ENCODE results near the gene SLC7A4. TPM values are rescaled to one million over a fixed set of nuclear protein-coding genes. Genes with fewer than 3 reads are reported as not detected.
"Not testable (repeated sequence)": the region's sequence is repeated elsewhere in the genome, so short reads cannot be mapped to it uniquely, and the experiment has no call there.

The SLC7A4 gene
- total RNA-seq, 1 experiment from 2014 or later: 0.40 TPM

DNA sequence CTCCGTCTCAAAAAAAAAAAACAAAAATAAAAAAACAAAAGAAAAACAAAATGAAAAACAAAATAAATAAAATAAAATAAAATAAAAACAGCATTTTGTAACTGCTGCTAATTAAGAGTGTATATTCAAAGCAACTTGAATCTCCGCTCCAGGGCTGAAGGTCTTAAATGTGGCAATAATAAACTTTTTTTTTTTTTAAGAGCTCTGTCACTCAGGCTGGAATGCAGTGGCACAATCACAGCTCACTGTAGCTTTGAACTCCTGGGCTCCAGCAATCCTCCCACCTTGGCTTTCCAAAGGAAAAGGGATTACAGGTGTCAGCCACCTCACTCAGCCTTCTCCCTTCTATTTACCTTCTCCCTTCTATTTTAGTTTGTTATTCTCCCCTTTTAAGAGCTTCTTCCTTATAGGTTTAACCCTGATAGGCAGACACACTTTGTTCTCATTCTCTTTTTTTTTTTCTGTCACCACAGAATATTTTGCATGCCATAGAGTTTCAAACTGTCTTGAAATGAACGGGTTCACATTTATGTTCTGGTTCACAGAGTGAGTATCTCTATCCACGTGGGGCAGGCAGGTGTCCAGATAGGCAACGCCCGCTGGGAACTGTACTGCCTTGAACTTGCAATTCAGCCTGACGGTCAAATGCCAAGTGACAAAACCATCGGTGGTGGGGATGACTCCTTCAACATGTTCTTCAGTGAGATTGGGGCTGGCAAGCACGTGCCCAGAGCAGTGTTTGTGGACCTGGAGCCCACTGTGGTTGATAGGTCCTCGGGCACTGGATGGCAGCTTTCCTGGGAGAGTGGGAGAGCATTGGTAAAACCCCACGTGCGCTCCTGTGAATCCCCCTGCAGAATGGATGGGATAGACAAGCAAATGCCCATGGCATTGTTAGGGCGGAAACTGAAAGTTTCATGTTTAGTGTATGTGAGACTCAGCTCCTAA lies 32.8 kb upstream of the SLC7A4 start:
- no peak for DNase-seq (ENCODE audit: low read depth)

DNA sequence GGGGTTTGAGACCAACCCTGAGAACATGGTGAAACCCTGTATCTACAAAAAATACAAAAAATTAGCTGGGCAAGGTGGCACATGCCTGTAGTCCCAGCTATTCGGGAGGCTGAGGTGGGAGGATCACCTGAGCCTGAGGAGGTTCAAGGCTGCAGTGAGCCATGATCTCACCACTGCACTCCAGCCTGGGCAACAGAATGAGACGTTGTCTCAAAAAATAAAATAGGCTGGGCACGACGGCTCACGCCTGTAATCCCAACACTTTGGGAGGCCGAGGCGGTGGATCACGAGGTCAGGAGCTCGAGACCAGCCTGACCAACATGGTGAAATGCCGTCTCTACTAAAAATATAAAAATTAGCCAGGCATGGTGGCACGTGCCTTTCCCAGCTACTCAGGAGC lies 32.1 kb upstream of the SLC7A4 start:
- not testable (repeated sequence) for DNase-seq (ENCODE audit: low read depth)

DNA sequence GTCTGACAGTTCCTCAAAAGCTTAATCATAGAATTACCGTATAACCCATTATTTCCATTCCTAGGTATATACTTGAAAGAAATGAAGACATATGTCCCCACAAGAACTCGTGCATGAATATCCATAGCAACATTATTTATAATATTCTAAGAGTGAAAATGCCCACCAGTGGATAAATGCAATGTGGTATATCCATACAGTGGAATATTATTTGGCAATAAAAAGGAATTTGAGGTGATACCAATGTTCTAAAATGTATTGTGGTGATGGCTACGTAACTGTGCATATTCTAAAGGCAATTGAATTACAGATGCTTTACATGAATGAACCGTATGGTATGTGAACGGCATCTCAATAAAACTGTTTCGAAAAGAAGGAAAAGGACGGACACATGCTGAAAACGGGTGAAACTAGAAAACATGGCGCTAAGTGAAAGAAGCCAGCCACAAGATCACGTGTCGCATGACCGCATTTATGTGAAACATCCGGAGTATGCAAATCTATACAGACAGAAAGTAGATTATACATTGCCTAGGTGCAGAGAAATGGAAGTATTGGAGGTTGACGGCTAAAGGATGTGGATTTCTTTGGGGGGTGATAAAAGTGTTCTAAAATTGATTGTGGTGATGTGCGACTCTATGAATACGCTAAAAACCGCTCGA lies 29.4 kb upstream of the SLC7A4 start:
- not testable (repeated sequence) for DNase-seq (ENCODE audit: low read depth)

DNA sequence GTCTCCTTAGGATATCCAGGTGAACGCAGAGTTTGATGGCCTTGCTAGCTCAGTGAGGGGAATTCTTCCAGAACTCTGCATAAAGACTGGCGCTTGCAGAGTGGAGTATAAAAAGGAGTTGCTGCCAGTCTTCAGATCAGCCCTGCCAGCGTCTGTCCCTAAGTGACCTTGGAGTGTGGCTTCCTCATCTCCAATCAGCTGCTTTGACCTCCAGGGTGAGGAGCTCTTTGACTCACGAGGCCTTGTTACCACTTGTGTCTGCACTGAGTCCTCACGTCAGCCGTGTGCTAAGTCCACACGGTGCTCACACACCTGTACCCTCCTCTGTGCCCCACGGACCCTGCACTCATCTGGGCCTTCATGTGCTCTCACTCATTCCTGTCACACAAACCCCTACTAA lies 28.0 kb upstream of the SLC7A4 start:
- DNase-seq (ENCODE audit: low read depth): not testable (repeated sequence)

DNA sequence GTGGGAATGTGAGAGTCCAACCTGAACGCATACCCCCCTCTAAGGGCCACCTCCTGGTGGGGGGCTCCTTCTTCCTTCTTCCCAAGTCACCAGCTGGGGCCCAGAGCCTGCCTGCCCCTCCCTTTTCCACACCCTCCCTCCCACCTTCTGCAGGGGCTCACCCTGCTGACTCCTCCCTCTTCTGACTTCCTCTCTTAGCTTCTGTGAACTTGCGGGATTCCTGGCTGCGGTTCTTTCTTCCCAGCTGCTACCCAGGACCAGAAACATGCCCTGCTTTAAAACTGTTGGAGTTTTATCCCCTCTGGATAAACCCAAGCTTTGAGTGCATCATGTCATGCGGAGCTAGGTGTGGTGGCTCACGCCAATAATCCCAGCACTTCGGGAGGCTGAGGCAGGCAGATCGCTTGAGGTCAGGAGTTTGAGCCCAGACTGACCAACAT lies 23.5 kb upstream of the SLC7A4 start:
- DNase-seq (ENCODE audit: low read depth): no peak

DNA sequence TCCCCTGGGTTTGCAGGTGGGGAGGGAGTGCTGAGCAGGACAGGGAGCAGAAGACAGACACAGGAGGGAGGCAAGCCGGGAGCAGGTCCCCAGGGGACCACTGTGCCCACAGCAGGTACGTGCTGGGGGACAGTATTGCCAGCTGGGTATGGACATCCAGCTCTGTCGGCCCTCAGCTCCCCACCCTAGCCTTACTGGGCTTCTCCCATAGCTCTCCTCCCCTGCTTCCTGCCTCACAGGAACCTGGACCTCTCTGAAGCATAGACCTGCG lies 23.1 kb upstream of the SLC7A4 start:
- no peak for DNase-seq (ENCODE audit: low read depth)

DNA sequence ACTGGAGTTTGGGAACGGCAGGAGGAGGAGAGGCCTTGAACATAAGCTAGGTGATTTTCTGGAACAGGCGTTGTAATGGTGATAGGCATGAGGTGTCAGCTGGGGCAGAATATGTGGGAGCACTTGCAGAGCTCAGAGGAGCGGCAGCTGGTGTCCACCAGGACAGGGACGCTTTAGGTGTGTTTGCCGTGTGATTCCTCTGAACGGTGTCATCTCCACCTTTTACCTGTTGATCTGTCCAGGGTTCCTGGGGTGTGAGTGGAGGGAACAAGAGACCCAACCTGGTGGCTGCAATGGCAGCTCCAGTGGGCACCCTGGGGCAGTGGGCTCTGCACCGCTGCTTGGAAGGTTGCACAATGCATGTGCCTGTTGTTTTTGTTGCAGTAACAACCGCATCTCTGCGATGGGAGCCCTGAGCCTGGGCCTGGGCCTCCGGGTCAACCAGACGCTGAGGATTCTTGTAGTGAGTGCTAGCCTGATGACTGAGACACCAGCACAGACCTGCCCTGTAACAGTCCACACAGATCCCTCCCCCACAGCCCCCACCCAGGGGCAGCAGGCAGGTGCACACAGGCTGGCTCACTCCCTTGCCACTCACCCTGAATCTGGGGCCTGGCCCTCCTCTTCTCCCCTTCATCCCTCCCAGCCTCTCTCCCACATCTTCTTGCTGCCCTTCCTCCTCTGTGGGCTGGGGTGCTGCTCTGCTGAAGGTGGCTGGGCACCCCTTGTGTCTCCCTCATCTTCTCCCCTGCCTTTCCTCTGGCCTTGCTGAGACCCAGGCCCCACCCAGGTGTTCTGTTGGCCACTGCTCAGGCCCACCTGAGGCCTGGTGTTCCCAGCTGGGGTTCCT lies 22.6 kb upstream of the SLC7A4 start:
- DNase-seq (ENCODE audit: low read depth): no peak

DNA sequence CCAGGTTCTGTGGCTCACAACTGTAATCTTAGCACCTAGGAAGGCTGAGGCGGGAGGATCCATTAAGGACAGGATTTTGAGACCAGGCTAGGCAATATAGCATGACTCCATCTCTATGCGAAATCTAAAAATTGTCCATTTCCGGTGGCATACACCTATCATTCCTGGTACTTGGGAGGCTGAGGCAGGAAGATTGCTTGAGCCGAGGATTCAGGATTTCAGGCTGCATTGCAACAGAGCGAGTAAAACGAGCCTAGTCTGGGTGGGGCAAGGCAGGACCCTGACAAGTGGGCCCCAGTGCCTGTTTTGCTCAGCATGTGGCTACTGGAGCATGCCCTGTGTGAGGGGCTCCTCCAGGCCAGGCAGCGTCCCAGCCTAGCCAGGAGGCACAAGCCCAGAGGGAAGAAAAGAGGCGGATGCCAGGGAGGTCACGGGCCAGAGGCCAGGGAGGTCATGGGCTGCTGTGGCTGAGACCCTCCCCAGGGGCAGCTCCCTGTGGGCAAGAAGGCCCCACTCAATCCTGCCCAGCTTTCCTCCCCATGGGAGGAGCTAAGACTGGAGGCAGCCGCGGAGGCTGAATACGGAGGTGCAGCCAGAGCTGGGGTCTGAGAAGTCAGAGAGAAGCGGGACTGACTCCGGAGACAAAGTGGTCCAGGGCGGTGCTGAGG lies 21.8 kb upstream of the SLC7A4 start:
- no peak for DNase-seq (ENCODE audit: low read depth)

DNA sequence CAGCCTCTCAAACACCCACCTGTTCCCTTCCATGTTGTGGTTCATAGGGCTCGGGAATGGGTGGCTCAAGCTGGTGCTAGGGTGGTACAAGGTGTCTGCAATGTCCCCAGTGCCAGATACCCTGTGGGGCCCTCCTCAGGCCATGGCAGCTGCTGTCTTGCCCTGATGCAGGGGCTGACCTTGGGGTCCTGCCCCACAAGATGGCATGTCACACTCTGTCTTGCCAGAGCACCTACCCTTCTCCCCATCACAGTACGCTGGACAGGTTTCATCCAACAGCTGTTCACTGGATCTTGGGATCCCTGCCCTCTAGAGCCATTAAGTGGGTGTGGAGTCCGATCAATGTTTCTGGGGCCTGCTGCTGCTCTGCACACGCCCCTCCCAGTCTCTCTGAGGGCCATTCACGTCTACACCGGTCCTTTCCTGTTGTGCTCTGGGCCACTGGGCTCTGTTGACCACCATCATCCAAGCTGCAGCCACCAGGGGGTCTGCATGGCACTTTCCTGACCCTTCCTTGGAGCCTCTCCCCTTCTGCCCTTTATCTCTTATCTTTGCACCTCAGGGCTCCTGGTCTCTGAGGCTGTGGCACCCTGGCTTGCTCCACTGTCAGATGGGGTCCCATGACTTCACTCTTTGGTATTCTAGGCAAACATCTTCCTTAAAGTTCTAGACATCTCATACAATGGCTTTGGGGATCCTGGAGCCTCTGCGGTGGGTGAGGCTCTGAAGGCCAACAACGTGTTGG lies 20.5 kb upstream of the SLC7A4 start:
- no peak for DNase-seq (ENCODE audit: low read depth)

DNA sequence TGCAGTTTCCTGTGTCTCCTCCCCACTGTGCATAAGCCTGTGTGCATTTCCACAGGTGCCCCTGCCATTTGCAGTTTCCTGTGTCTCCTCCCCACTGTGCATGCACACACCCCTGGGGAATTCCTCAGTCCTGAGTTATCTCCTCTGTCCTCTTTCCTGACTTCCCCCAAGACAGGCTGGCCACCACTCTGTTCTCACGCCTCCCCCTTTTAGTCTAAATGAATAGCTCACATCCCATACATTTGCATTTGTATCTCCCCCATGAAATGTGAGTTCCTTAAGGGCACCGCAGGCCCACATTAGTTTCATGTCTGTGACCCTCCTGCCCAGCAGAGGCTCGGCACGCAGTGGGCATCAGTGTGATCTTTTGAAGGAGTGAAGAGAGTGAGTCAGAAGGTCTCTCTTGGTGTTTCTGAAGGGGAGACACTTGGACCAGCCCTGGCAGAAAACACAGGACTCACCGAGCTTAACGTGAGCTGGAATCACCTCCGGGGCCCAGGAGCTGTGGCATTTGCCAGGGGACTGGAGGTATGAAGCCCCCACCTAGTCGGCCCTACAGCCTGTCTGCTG lies 19.6 kb upstream of the SLC7A4 start:
- DNase-seq (ENCODE audit: low read depth): no peak

DNA sequence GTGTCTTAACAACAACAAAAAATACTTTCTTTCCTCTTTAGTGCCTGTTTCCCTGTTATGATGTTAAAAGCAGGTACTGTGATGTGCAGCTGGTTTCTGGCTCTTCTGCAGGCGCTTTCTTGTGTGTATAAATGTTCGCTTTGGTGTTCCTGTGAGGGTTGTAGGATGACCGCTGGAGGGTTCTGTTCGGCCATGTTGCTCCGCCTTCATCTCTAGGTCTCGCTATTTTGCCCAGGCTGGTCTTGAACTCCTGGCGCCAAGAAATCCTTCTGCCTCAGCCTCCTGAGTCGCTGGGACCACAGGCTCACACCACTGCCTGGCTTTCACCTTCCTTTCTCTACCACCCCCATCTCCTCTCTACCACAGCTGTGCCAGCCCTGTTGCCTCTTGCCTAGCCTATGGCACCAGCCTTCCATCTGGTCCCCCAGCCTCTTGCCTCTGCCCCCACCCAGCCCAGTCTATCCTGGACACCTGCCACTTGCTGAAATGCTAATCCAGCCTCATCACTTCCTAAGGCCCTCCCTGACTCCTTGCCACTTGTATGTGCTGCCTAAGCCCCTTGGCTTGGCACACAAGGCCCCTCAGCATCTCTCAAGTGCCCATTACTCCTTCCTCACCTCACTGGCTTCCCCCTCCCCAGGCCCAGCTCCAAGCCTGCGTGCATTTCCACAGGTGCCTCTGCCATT lies 18.9 kb upstream of the SLC7A4 start:
- DNase-seq (ENCODE audit: low read depth): no peak

DNA sequence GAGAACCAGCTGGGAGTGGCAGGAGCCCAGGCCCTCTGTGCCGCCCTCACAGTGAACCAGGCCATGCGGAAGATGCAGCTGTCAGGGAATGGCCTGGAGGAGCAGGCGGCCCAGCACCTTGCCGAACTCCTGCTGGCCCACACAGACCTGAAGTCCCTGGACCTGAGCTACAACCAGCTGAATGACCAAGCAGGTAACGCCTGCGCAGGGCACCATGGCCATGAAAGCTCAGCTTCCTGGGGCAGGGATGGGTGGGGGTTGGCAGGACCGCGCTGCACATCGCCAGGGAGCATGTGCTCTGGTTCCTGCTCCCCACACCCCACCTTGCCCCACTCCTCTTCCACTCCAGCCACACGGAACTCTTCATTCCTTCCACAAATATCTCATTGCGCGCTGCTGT lies 16.6 kb upstream of the SLC7A4 start:
- not testable (repeated sequence) for DNase-seq (ENCODE audit: low read depth)

DNA sequence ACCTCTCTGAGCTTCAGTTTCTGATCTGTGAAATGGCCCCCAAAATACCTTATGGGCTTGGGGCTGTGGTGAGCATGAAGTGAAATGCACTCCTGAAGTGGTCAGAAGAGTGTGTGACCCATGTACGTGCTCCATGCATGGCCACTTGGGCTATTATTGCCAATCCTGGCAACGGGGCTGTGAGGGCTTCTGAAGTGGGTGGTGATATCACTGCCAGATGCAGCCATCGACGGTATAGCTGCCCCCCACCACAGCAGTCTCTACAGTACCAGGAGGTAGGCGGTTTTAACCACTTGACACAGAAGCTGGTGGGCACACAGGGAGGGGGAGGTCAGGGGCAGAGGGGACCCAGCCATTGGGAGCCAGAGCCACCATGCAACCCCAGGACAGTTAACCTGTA lies 16.1 kb upstream of the SLC7A4 start:
- not testable (repeated sequence) for DNase-seq (ENCODE audit: low read depth)

DNA sequence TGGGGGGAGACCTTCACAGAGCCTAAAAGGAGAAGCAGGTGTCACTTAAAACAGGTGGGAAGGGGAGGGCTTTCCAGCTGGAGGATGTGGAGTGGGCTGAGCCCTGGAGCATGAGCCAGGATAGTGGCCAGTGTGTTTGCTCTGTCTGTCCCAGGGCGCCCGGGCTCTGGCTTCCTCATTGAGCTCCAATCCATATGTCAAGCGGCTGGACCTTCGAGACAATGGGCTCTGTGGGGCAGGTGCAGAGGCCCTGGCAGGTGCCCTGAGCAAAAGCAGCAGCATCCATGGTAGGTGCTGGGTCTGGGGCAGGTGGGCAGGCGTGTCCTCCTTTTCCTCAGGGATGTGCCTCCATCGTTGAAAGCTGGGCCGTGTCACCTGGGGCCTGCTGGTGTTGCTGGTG lies 15.4 kb upstream of the SLC7A4 start:
- no peak for DNase-seq (ENCODE audit: low read depth)

DNA sequence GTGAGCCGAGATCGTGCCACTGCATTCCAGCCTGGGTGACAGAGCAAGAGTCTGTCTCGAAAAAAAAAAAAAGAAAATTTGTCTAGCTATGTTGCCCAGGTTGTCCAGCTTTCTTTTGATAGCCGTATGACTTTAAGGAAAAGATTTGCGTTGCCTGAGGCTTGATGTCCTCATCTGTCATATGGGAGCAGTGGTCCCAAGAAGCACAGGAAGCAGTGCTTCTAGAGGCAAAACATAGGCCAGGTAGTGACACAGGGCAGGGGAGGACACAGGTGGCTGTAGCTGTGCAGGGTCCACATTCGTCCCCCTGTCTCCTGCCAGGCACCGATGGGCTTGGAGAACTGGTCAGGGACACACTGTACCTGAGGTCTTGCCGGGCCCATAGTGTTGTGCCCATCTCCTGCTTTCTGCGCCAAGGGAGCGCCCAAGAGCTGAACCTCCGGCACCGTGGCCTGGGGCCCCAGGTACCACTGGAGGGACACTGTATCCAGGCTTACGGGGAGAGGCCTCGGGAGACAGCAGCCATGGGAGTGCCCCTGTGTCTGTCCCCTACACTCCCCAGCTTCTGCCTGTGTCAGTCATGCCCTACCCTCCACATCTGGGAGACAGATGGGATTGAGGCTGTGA lies 14.8 kb upstream of the SLC7A4 start:
- no peak for DNase-seq (ENCODE audit: low read depth)

DNA sequence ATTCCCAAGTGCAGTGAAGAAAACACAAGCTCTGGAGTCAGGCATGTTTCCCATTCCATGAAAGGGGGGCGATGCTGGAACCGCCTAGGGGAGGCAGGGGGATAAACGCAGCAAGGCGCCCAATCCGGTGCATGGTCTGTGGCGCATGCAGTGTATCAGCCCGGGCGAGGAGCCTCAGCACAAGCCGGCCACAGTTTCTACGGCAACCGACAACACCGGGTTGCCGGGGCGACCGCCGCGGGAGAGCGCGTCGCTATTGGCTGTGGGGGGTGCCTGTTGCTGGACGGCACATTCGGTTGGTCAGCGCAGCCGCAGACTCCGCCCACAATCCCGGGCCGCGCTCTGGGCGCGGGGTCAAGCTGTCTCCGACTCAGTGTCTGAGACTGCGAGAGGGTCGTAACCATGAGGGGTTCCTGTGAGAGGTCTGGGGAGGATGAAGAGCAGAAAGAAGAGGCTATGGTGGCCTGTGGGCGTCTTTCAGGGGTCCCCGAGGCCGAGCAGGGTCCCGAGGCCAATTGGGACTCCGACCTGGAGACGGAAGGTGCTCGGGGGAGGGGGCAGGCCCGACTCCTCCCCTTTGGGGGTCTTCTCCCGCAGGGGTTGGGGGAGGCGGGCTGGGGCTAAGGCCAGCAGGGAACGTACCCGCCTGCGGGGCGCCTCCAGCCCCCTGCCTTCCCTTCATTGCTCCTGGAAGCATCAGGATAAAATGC lies 13.4 kb upstream of the SLC7A4 start, which contains the start of gene LRRC74B:
Gene LRRC74B (plus strand): TSS at position 362 of the 710 bp plus-strand sequence. CDS start 41 bp downstream, at position 403.
- peak; percentile 91 for DNase-seq (ENCODE audit: low read depth)

DNA sequence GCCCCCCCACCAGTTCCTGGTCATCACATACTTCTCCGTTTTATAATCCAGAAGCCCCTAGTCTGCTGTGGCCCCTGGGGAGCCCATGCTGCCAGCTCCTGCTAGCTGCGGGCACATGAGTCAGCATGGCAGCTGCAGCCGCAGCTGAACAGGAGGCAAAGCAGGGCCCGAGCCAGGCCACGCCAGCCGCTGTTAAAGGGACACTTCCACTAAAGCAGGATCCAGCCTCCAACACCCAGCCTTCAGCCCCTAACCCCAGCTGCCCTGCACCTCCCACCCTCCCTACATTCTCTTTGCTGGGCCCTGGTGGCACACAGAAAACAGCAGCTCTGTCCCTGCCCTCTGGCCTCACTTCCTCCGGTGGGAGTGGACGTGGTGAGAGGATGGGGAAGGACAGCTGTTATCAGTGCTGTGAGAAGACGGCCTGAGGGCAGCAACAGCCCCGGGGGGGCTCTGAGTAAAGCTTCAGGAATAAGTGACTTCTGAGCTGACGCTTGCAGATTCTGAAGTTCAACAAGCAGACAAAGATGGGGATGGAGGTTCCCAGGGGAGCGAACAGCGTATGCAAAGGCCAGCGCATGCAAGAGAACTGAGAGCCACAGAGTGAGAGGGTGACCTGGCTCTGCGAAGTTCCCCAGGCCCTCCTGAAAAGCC lies 12.7 kb upstream of the SLC7A4 start:
- DNase-seq (ENCODE audit: low read depth): peak; percentile 98
